K562 (cell line): ENCODE results near the gene MED15. TPM values are rescaled to one million over a fixed set of nuclear protein-coding genes. Genes with fewer than 3 reads are reported as not detected.

ENCODE experiments used
- ATAC-seq: fragments of 200-7000 bp; cut with Tn5 transposase; 3 replicates; pipeline ENCODE4 v1.9.1; 2020; ENCODE audit warnings: moderate library complexity
- BruUV-seq: library from RNA; stranded (reverse); fragments of 400-500 nt; replicated peaks from 2 replicates; lab custom pipeline; 2021; lab: Mats Ljungman, UMichigan
- CTCF ChIA-PET: fragments of 300-600 bp; formaldehyde crosslinking; extraction: SDS; loops from one replicate; lab custom pipeline; 2021; ENCODE audit warnings: low intra/inter-chr PET ratio; lab: Yijun Ruan, JAX
- POLR2A ChIA-PET: fragments of 300-600, 350-650 bp; sonication (Branson Sonifier 250); formaldehyde crosslinking; extraction: SDS; loops from one replicate; lab custom pipeline; 2021; ENCODE audit warnings: antibody characterized with exemption, inconsistent platforms; lab: Yijun Ruan, JAX
- DNase-seq, 4 experiments: peaks; one replicate each; pipeline versions ENCODE4 v3.0.0 to v3.0.0-alpha.2; 2011 to 2018; ENCODE audit warnings: low spot score in 3 of 4, mixed read lengths in 3 of 4; ENCODE audit errors: extremely low read depth in 1 of 4
- FAIRE-seq: peaks from 2 replicates; lab custom pipeline; 2011; peaks lifted over from hg19 to GRCh38; lab: Jason Lieb, UNC
- H2AFZ ChIP-seq: 2 replicates; pipeline ENCODE4 v1.6.0; 2011; ENCODE audit warnings: low read depth, low read length, control low read depth, inconsistent platforms
- H3K27ac ChIP-seq: fragments of 200-600 bp; 3 replicates; pipeline ENCODE4 v1.8.0; 2011; ENCODE audit warnings: low read depth, mild to moderate bottlenecking, control low read depth, inconsistent platforms, low read length, moderate library complexity, mixed read lengths; ENCODE audit errors: extremely low read depth
- H3K27me3 ChIP-seq, 2 experiments: fragments of 300-600 bp in 1 of 2; 2 replicates in 1 of 2; 3 replicates in 1 of 2; pipeline versions ENCODE4 v1.6.0 to v1.8.0; 2011; ENCODE audit warnings: inconsistent platforms in 2 of 2, low read length in 2 of 2, mild to moderate bottlenecking in 1 of 2, mixed read lengths in 1 of 2, moderate library complexity in 1 of 2; ENCODE audit not compliant: control insufficient read depth in 2 of 2, insufficient read depth in 2 of 2
- H3K36me3 ChIP-seq: fragments of 300-600 bp; 3 replicates; pipeline ENCODE4 v1.8.0; 2011; ENCODE audit warnings: mild to moderate bottlenecking, low read length, inconsistent platforms; ENCODE audit not compliant: control insufficient read depth, insufficient read depth
- H3K4me1 ChIP-seq, 2 experiments: fragments of 200-600 bp in 1 of 2; replicated peaks in 1 of 2; 2 replicates in 1 of 2; 3 replicates in 1 of 2; pipeline versions ENCODE4 v1.5.1 to v1.8.0; 2011; ENCODE audit warnings: inconsistent platforms in 2 of 2, low read length in 2 of 2, mild to moderate bottlenecking in 1 of 2, mixed read lengths in 1 of 2, moderate library complexity in 1 of 2; ENCODE audit not compliant: control insufficient read depth in 2 of 2, insufficient read depth in 2 of 2
- H3K4me2 ChIP-seq: 2 replicates; pipeline ENCODE4 v1.6.1; 2011; ENCODE audit warnings: low read length, control low read depth, inconsistent platforms, mixed read lengths; ENCODE audit not compliant: insufficient read depth
- H3K4me3 ChIP-seq: fragments of 200-600 bp; sonication (generic), shearing (Covaris generic); 2 replicates; pipeline ENCODE4 v1.5.1; 2016; ENCODE audit warnings: control low read depth, inconsistent platforms
- H3K79me2 ChIP-seq: fragments of 200-600 bp; 3 replicates; pipeline ENCODE4 v1.8.0; 2011; ENCODE audit warnings: low read length, inconsistent platforms; ENCODE audit not compliant: control insufficient read depth, insufficient read depth
- H3K9ac ChIP-seq, 2 experiments: 2 replicates each; pipeline versions ENCODE4 v1.6.0 to v1.6.1; 2011; ENCODE audit warnings: low read depth in 2 of 2, low read length in 2 of 2, control low read depth in 1 of 2, inconsistent platforms in 1 of 2, mild to moderate bottlenecking in 1 of 2, mixed read lengths in 1 of 2; ENCODE audit not compliant: insufficient read depth in 1 of 2
- H3K9me1 ChIP-seq: one replicate; pipeline ENCODE4 v1.6.0; 2011; ENCODE audit warnings: inconsistent platforms, mild to moderate bottlenecking, low read length, moderate library complexity; ENCODE audit not compliant: control insufficient read depth, insufficient read depth
- H3K9me3 ChIP-seq: replicated peaks from 2 replicates; pipeline ENCODE4 v1.5.1; 2011; ENCODE audit warnings: low read depth, low read length, inconsistent platforms; ENCODE audit not compliant: control insufficient read depth, insufficient read depth
- H4K20me1 ChIP-seq: replicated peaks from 2 replicates; pipeline ENCODE4 v1.6.1; 2011; ENCODE audit warnings: low read length, inconsistent platforms, mixed read lengths; ENCODE audit not compliant: control insufficient read depth, insufficient read depth
- FOXA3 ChIP-seq, 2 experiments: fragments of 450-650 bp in 1 of 2; sonication (generic) in 1 of 2; formaldehyde crosslinking; IDR thresholded peaks in 1 of 2; conservative IDR thresholded peaks in 1 of 2; 2 replicates each; pipeline versions ENCODE4 v1.4.0 to v1.8.0; 2020 to 2022; ENCODE audit warnings: mild to moderate bottlenecking in 2 of 2, missing genetic modification reagents in 1 of 2
- GTF2F1 ChIP-seq: IDR thresholded peaks from 2 replicates; pipeline ENCODE4 v1.6.1; 2011; ENCODE audit warnings: low read depth, low read length, improper control_type of control experiment
- HNRNPLL ChIP-seq: fragments of 200-400 bp; formaldehyde crosslinking; IDR thresholded peaks from 2 replicates; pipeline ENCODE4 v1.6.1; 2017; ENCODE audit warnings: low read length, low read depth, mild to moderate bottlenecking; ENCODE audit not compliant: poor library complexity, severe bottlenecking
- MYNN ChIP-seq, 2 experiments: sonication (generic); formaldehyde crosslinking in 1 of 2; IDR thresholded peaks; 2 replicates each; pipeline versions ENCODE4 v1.5.0 to v1.6.1; 2016 to 2020; ENCODE audit warnings: antibody characterized with exemption in 1 of 2, missing genetic modification reagents in 1 of 2
- PHB ChIP-seq: fragments of 250-450 bp; sonication (Bioruptor Pico); IDR thresholded peaks from 2 replicates; pipeline ENCODE4 v1.5.0; 2021
- POLR2B ChIP-seq: fragments of 450-650 bp; IDR thresholded peaks from 2 replicates; pipeline ENCODE4 v1.6.1; 2018; ENCODE audit warnings: low read depth; ENCODE audit not compliant: partially characterized antibody
- POLR2H ChIP-seq: IDR thresholded peaks from 2 replicates; pipeline ENCODE4 v1.6.1; 2016; ENCODE audit warnings: missing genetic modification characterization, low read depth, mild to moderate bottlenecking, control low read depth, missing compliant biosample characterization, moderate library complexity
- SIX5 ChIP-seq, 2 experiments: IDR thresholded peaks; 2 replicates each; pipeline ENCODE4 v1.6.1; 2011; ENCODE audit warnings: low read length in 2 of 2, borderline replicate concordance in 1 of 2, low read depth in 1 of 2, mild to moderate bottlenecking in 1 of 2, moderate library complexity in 1 of 2; ENCODE audit not compliant: insufficient read depth in 1 of 2
- SP2 ChIP-seq: IDR thresholded peaks from 2 replicates; pipeline ENCODE4 v1.6.1; 2011; ENCODE audit warnings: mild to moderate bottlenecking, low read depth, low read length, moderate library complexity; ENCODE audit not compliant: poor library complexity, severe bottlenecking; ENCODE audit errors: extremely low read depth
- ZBED1 ChIP-seq: IDR thresholded peaks from 2 replicates; pipeline ENCODE4 v1.6.1; 2014
- ZNF12 ChIP-seq: sonication (generic); formaldehyde crosslinking; IDR thresholded peaks from 2 replicates; pipeline ENCODE4 v1.4.0; 2020; ENCODE audit warnings: mild to moderate bottlenecking, missing genetic modification reagents
- ZNF584 ChIP-seq: fragments of 200-800 bp; sonication (Bioruptor generic); IDR thresholded peaks from 2 replicates; pipeline ENCODE4 v1.6.1; 2016; ENCODE audit warnings: low read depth, mild to moderate bottlenecking, missing genetic modification characterization, missing compliant biosample characterization
- WGBS: fragments of 100-300 bp; shearing (Covaris generic); methylation state at CpG from one replicate; pipeline ENCODE4 v1.1.6; 2016; ENCODE audit warnings: low coverage, mixed read lengths; ENCODE audit not compliant: insufficient coverage; ENCODE audit errors: missing lambda C conversion rate; 5-methylcytosine and 5-hydroxymethylcytosine counted together
- in situ Hi-C: fragments of 300-500 bp; cut with MboI; formaldehyde crosslinking; loops from 4 replicates; pipeline ENCODE4 v1.15.0; 2018; ENCODE audit warnings: inconsistent platforms, mixed read lengths
- intact Hi-C: fragments of 100-400 bp; cut with micrococcal nuclease; formaldehyde crosslinking; loops from 2 replicates; pipeline ENCODE4 v1.14.2; 2022
- polyA plus RNA-seq, 8 experiments: library from polyadenylated mRNA; depleted of rRNA in 4 of 8; stranded (reverse) in 5 of 8; unstranded in 3 of 8; fragments of >200 nt; fragmentation: Nextera tagmentation in 2 of 8; fragmentation: Illumina TruSeq in 1 of 8; extraction: Ambion mirVana in 2 of 8; extraction: Trizol in 1 of 8; gene quantifications; 2 replicates each; pipeline versions ENCODE4 v1.2.1 to v1.2.3, GENCODE V29; 2011 to 2014; ENCODE audit warnings: inconsistent platforms in 1 of 8, missing spikeins in 1 of 8
- total RNA-seq, 7 experiments: library from RNA; depleted of rRNA in 6 of 7; stranded (reverse); fragments of >200 nt in 6 of 7; fragmentation: Illumina TruSeq in 2 of 7; extraction: Trizol in 2 of 7; gene quantifications; 2 replicates each; pipeline versions ENCODE4 v1.2.1 to v1.2.3, GENCODE V29; 2011 to 2021; ENCODE audit warnings: low replicate concordance in 1 of 7
- TF ChIP-seq, protein P1 (sequence below), 2 experiments: fragments of 200-800 bp in 1 of 2; sonication (Bioruptor generic) in 1 of 2; sonication (generic) in 1 of 2; formaldehyde crosslinking in 1 of 2; IDR thresholded peaks in 1 of 2; conservative IDR thresholded peaks in 1 of 2; 2 replicates each; pipeline versions ENCODE4 v1.5.0 to v1.6.1; 2016 to 2020; ENCODE audit warnings: missing compliant biosample characterization in 1 of 2, missing genetic modification characterization in 1 of 2, missing genetic modification reagents in 1 of 2
- TF ChIP-seq, protein P2 (sequence below): sonication (generic); formaldehyde crosslinking; IDR thresholded peaks from 2 replicates; pipeline ENCODE4 v1.8.0; 2022; ENCODE audit warnings: missing genetic modification reagents, mild to moderate bottlenecking, moderate library complexity, borderline replicate concordance
- TF ChIP-seq, protein P3 (sequence below): fragments of 250-450 bp; sonication (Bioruptor Pico); IDR thresholded peaks from 2 replicates; pipeline ENCODE4 v1.4.0; 2020; ENCODE audit warnings: mild to moderate bottlenecking, moderate library complexity

MED15 gene
- total and polyA plus RNA-seq, 9 of the 15 experiments (the other 6 are each of a cell fraction or from before 2014, with no cell fraction given) = 4.0 to 271 (median 60.1) TPM

DNA sequence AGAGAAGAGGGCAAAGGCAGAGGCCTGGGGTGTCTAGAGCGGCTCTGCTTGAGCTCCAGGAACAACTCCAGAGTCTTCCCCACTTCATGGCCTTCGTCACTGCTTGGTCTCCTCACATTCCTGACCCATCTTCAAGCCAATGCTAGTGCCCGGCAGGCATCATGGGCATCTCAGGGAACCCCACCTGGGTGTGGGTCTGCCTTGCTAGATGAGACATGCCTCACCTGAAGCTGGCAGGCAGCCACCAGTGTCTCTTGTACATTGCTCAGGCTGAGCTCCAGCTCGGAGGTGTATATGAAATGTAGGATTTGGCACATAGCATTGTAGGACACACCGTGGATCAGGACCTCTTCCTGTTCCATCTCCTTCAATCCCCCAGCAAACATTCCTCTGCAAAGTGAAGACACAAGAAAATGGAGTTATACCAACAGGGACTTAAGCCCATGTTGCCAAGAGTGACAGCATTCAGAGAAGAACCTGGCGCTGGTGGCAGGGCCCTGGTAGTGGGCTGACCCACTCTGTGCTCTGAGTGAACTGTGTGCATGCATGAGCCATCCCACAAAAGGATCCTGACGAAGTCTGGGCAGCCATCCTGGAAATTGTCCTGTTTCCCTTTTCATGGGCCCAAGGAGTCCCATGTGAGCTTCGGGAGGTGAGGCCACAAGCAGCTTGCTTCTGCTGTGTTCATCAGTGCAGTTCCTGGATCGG lies 36.1 kb upstream of the MED15 start:
- peaks cover 16% of the 10 kb centered on the region for H4K20me1 ChIP-seq
- H3K9me1 ChIP-seq = no peaks in the 10 kb centered on the region
- FAIRE-seq (no peak), ATAC-seq (no peak), DNase-seq (peak in 1 of 4 experiments; percentile 24)
- H3K9me3 ChIP-seq = no peaks in the 10 kb centered on the region
- 46% methylated on average over 9 of the region's 9 CpGs for WGBS
- no peaks in the 10 kb centered on the region for H3K79me2 ChIP-seq
- H3K36me3 ChIP-seq = peaks cover 3% of the 10 kb centered on the region; the same call in 1 of the 3 replicates
- H3K27me3 ChIP-seq = no peaks in the 10 kb centered on the region
- no peak overlapping the region for H3K4me2 ChIP-seq
- POLR2A ChIA-PET = interaction anchor here (0.6 to 5.6 kb wide), 10 partner anchors 9 to 301 kb away, joined by 3 to 46 read pairs (median 3); no protein-coding TSS in a partner anchor
- no peak overlapping the region for H2AFZ ChIP-seq
- in situ Hi-C loops = no loop called here
- H3K27ac ChIP-seq = no peak overlapping the region
- CTCF ChIA-PET = no interaction called here
- no TSS peak for BruUV-seq
- intact Hi-C loops = no loop called here
- H3K9ac ChIP-seq = 0 out of 4 replicates have a peak overlapping the region, but pooled peaks of 1 of the 2 experiments have one; percentile 6
- peaks cover 12 to 13% of the 10 kb centered on the region in 2 experiments; a peak in 4 of 5 replicates for H3K4me1 ChIP-seq
- no peak overlapping the region for H3K4me3 ChIP-seq
- TF ChIP-seq ZNF12 (CRISPR knock-in tag) = peak; percentile 40; the same call in 1 of the 2 replicates
- 0 out of 2 replicates have a peak, but pooled peaks have one; percentile 27 for TF ChIP-seq ZBED1
- TF ChIP-seq SIX5 (IDR thresholded peaks at IDR 0.05; ENCODE audit: borderline replicate concordance in 1 of 2, insufficient read depth in 1 of 2, low read depth in 1 of 2, low read length in 2 of 2) = no peak
- TF ChIP-seq PHB (CRISPR knock-in tag) = 0 out of 2 replicates have a peak, but pooled peaks have one; percentile 78
- TF ChIP-seq MYNN (IDR thresholded peaks at IDR 0.05) = no peak
- peak; percentile 47; the same call in 1 of the 2 replicates for TF ChIP-seq MYNN (CRISPR knock-in tag; IDR thresholded peaks at IDR 0.05)
- no peak for TF ChIP-seq SP2
- no peak for TF ChIP-seq POLR2H
- TF ChIP-seq POLR2B = peak; percentile 3
- TF ChIP-seq GTF2F1 = peak; percentile 51; the same call in 1 of the 2 replicates
- TF ChIP-seq FOXA3 (CRISPR knock-in tag; conservative IDR thresholded peaks at IDR 0.05 in 1 of 2, IDR thresholded peaks at IDR 0.05 in 1 of 2) = 0 out of 4 replicates have a peak, but pooled peaks of 1 of the 2 experiments have one; percentile 10
- TF ChIP-seq, protein P1, sequence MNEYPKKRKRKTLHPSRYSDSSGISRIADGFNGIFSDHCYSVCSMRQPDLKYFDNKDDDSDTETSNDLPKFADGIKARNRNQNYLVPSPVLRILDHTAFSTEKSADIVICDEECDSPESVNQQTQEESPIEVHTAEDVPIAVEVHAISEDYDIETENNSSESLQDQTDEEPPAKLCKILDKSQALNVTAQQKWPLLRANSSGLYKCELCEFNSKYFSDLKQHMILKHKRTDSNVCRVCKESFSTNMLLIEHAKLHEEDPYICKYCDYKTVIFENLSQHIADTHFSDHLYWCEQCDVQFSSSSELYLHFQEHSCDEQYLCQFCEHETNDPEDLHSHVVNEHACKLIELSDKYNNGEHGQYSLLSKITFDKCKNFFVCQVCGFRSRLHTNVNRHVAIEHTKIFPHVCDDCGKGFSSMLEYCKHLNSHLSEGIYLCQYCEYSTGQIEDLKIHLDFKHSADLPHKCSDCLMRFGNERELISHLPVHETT (CRISPR knock-in tag; conservative IDR thresholded peaks at IDR 0.05 in 1 of 2, IDR thresholded peaks at IDR 0.05 in 1 of 2) = 0 out of 4 replicates have a peak, but pooled peaks of 1 of the 2 experiments have one; percentile 61
- TF ChIP-seq, protein P2, sequence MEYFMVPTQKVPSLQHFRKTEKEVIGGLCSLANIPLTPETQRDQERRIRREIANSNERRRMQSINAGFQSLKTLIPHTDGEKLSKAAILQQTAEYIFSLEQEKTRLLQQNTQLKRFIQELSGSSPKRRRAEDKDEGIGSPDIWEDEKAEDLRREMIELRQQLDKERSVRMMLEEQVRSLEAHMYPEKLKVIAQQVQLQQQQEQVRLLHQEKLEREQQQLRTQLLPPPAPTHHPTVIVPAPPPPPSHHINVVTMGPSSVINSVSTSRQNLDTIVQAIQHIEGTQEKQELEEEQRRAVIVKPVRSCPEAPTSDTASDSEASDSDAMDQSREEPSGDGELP = peak; percentile 5; the same call in 1 of the 2 replicates
- TF ChIP-seq ZNF584 (CRISPR knock-in tag) = no peak
- TF ChIP-seq HNRNPLL = peak; percentile 46
- TF ChIP-seq, protein P3, sequence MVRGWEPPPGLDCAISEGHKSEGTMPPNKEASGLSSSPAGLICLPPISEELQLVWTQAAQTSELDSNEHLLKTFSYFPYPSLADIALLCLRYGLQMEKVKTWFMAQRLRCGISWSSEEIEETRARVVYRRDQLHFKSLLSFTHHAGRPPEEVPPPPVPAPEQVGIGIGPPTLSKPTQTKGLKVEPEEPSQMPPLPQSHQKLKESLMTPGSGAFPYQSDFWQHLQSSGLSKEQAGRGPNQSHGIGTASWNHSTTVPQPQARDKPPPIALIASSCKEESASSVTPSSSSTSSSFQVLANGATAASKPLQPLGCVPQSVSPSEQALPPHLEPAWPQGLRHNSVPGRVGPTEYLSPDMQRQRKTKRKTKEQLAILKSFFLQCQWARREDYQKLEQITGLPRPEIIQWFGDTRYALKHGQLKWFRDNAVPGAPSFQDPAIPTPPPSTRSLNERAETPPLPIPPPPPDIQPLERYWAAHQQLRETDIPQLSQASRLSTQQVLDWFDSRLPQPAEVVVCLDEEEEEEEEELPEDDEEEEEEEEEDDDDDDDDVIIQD (CRISPR knock-in tag) = no peak
